NCI-H1048 (cell line): ENCODE results near the gene MYLK3.
"Not testable (repeated sequence)": the region's sequence is repeated elsewhere in the genome, so short reads cannot be mapped to it uniquely, and the experiment has no call there.

Experiments used
- DNase-seq: peaks from one replicate; lab custom pipeline; 2025; lab: John Stamatoyannopoulos, UW

MYLK3 gene

GRCh38 chr16:46747777-46748651 is at the start of gene MYLK3:
Gene MYLK3 (minus strand): TSS chr16:46748344. CDS start chr16:46748193, 151 bp downstream.
- no peak for DNase-seq

GRCh38 chr16:46797501-46797900 is 49.4 kb upstream of the MYLK3 start:
- DNase-seq: no peak

GRCh38 chr16:46796764-46797269 is 48.7 kb upstream of the MYLK3 start:
- DNase-seq: no peak

- DNase-seq: no peak
Measured at GRCh38 chr16:46793841-46794240, 45.7 kb upstream of the MYLK3 start.

GRCh38 chr16:46790599-46791270 is 42.6 kb upstream of the MYLK3 start:
- DNase-seq: no peak

GRCh38 chr16:46789499-46790414 is 41.6 kb upstream of the MYLK3 start:
- DNase-seq: no peak

GRCh38 chr16:46788891-46789474 is 40.8 kb upstream of the MYLK3 start:
- no peak for DNase-seq

- no peak for DNase-seq
Measured at GRCh38 chr16:46787909-46788308, 39.8 kb upstream of the MYLK3 start.

GRCh38 chr16:46785076-46785845 is 37.1 kb upstream of the MYLK3 start:
- DNase-seq: no peak

GRCh38 chr16:46784569-46784968 is 36.4 kb upstream of the MYLK3 start:
- DNase-seq: not testable (repeated sequence)

GRCh38 chr16:46783800-46784199 is 35.7 kb upstream of the MYLK3 start:
- DNase-seq: no peak

GRCh38 chr16:46782320-46782719 is 34.2 kb upstream of the MYLK3 start:
- DNase-seq: no peak

- no peak for DNase-seq
Measured at GRCh38 chr16:46777804-46778203, 29.7 kb upstream of the MYLK3 start.

- no peak for DNase-seq
Measured at GRCh38 chr16:46775214-46775613, 27.1 kb upstream of the MYLK3 start.

GRCh38 chr16:46774743-46775177 is 26.6 kb upstream of the MYLK3 start:
- no peak for DNase-seq

GRCh38 chr16:46772463-46772862 is 24.3 kb upstream of the MYLK3 start:
- no peak for DNase-seq

- DNase-seq: no peak
Measured at GRCh38 chr16:46768809-46769208, 20.7 kb upstream of the MYLK3 start.

GRCh38 chr16:46765050-46765449 is 16.9 kb upstream of the MYLK3 start:
- no peak for DNase-seq

- DNase-seq: no peak
Measured at GRCh38 chr16:46763147-46763546, 15.0 kb upstream of the MYLK3 start.

GRCh38 chr16:46762583-46762982 is 14.4 kb upstream of the MYLK3 start:
- no peak for DNase-seq

- no peak for DNase-seq
Measured at GRCh38 chr16:46759309-46759708, 11.2 kb upstream of the MYLK3 start.
